GM21390 (cell line): ENCODE data around the gene ZPLD1.

ENCODE experiments used
- ATAC-seq: cut with Tn5 transposase; IDR thresholded peaks from one replicate; pipeline ENCODE4 v1.9.1; 2021; ENCODE audit not compliant: unreplicated experiment

ZPLD1 gene

DNA sequence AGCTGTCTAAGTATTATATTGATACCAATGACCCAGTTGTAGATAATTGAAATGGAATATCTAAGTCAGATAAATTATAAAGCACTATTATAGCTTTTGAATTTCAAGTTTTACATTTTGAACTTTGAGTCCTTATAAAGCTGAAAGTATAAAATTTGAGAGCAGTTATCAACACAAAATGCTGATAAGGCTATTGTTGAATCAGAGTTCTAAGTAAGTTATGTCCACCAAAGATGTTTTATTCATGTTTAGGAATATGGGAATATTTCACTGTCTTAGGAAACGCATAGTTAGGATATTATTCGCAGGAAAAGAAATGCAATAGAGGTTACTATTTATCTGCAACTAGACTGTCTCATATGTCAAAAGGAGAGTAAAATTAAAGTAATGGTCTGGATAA, 29.4 kb downstream of the ZPLD1 start:
- ATAC-seq, result no peak

DNA sequence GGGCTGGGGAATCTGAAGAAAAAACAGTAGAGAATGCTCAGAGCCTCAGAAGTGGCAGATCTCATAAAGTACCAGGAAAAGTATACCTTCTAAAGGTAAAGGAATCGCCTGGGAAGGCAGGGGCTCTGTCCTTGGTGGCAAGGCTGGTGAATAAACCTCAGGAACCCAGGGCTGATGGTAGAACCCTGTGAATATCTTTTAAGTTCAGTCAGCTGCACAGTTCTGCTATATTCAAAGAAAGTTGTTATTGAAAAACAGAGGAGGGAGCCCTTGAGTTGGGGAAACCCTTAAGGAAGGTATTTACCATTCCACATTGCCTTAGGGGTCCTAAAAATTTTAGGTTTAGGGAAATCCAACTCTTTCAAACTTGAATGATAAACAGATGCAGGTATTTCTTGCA, 31.2 kb downstream of the ZPLD1 start:
- no peak for ATAC-seq

GRCh38 chr3:102470066-102470465, 35.3 kb downstream of the ZPLD1 start:
- no peak for ATAC-seq

GRCh38 chr3:102471001-102471400, 36.2 kb downstream of the ZPLD1 start:
- ATAC-seq, result no peak

- no peak for ATAC-seq
Observed at GRCh38 chr3:102471491-102471890, 36.7 kb downstream of the ZPLD1 start.

- ATAC-seq, result no peak
Observed at GRCh38 chr3:102473648-102474047, 38.8 kb downstream of the ZPLD1 start.

- no peak for ATAC-seq
Observed at GRCh38 chr3:102474207-102474606, 39.4 kb downstream of the ZPLD1 start.

DNA sequence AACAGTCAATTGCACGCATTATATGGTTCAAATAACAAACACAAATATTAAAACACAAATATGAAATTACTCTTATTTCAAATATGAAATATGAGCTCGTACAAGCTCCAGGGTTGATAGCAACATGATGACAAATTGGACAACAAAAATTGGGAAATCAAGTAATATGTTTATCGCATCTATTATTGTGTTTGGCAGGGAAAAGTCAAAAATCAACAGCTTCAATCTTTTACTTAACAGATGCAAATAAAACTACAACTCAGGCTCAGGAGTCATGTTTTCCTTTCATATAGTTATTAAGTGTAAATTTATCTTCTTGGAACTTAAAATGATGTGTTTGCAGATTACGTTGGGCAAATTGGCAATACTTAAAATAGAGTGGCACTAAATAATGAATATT, 41.4 kb downstream of the ZPLD1 start:
- ATAC-seq, result no peak

DNA sequence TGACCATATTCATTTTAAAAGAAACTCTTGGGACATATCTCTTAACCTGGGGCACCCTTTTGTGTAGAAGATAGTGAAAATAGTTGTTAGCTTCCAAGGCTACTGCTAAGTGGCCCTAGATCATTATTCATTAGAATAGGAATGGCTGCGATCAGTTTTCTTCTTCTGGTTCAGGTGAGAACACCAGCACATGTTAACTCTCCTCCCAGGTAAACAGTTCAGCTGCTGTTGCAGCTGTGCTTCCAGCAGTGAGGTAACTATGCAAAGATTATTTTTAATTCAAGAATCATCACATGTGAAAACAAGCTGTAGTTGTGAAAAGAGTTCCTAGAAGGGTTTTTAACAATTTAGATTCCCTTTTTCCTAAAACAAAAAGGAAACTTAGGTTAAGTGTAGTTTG, 43.3 kb downstream of the ZPLD1 start:
- ATAC-seq, result no peak

DNA sequence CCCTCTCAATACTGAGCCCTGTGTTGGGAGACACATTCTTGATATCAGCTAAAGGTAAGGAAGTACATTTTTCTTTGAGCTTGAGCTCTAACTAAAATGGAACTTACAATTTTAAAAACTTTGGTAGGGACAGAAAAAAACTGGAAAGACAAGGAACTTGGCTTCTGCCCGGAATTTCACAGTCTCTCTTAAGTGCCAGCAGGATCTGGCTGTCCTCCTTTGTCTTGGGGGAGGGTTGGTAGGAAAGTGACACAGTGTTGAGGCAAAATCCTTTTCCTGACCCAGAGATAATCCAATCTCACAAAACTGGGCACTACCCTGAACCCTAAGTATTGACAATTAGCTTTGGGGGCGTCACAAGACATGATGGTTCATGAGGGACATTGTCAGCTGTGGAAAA, 45.3 kb downstream of the ZPLD1 start:
- ATAC-seq, result no peak

DNA sequence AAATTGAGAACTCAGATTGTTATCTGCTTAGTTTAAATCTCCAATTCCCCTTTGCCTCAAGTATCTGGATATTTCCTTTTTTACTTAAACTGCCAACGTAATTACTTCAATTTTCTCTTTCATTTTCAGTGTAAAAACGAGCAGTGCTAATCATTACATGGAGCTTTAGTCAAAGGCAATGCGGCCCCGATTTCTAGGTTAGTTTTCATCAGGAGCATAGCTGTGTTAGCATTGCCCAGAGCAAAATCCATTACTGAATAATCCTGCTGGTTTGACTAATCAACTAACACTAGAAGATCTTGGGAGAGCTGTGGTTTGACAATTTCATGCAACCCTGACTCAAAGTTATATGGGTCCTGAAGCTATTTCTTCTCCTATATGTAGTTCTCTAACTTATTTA, 46.2 kb downstream of the ZPLD1 start:
- no peak for ATAC-seq

DNA sequence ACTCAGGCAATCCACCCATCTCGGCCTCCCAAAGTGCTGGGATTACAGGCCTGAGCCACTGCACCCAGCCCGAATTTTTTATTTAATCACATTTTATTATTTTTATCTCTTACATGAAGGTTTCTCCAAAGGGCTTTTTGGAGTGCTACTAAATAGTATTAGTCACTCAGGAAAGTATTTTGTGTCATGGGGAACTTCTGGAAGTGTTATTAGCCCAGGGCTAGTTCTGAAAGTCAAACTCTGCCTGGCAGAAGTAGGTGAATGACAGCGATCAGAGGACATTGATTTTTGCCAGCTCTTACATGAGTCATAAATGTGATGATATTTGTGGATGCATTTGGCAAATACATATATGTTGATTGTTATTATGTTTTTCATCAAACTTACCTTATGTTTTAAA, 48.7 kb downstream of the ZPLD1 start:
- ATAC-seq, result no peak

GRCh38 chr3:102484363-102484762, 49.5 kb downstream of the ZPLD1 start:
- ATAC-seq, result no peak

DNA sequence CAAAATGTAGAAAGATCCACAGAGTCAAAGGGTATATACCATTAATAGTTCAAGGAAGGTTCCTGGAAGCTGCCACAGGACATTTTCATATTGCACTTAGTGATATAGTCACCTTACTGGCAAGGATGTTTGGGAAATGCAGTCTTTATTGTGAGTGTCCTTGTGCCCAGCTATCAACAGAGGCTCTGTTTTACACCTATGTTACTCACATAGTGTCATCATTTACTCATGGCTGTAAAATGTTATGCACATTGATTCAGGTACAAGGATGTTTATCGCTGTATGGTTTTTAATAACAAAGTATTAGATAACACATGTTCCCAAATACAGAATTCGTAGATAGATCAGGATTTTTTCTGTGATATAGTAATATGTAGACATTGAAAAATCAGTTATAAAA, 50.9 kb downstream of the ZPLD1 start:
- no peak for ATAC-seq

- ATAC-seq, result no peak
Observed at GRCh38 chr3:102488331-102488730, 53.5 kb downstream of the ZPLD1 start.

GRCh38 chr3:102492300-102492699, 57.5 kb downstream of the ZPLD1 start:
- no peak for ATAC-seq

- ATAC-seq, result no peak
Observed at GRCh38 chr3:102497571-102497970, 62.8 kb downstream of the ZPLD1 start.

DNA sequence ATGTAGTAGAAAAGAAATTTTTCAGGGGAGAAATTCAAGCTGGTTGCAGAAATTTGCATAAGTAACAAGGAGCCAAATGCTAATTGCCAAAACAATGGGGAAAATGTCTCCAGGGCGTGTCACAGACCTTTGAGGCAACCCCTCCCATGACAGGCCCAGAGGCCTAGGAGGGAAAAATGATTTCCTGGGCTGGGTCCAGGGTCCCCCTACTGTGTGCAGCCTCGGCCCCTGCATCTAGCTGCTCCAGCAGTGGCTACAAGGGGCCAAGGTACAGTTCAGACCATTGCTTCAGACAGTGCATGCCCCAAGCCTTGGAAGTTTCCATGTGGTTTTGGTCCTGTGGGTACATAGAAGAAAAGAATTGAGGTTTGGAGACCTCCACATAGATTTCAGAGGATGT, 70.7 kb downstream of the ZPLD1 start:
- no peak for ATAC-seq

- ATAC-seq, result no peak
Observed at GRCh38 chr3:102510663-102511062, 75.8 kb downstream of the ZPLD1 start.

- ATAC-seq, result no peak
Observed at GRCh38 chr3:102511168-102511567, 76.4 kb downstream of the ZPLD1 start.

DNA sequence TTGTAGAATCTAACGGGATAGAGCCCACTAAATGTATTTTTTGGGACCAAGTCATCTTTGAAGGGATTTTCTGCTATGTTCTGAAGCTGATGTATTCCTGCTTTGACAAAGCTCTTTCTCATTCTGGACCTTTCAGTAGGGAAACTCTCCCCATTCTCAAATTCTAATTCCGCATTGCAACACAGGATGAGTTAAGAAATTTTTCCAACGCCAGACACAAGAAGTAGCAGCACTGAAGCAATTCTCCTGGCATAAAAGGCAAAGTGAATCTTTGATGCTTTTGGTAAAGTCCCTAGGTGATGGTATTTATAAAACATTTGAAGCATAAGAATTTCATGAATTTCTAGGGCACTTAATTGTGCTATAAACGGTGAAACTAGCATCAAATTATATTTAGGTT, 76.8 kb downstream of the ZPLD1 start:
- ATAC-seq, result no peak

DNA sequence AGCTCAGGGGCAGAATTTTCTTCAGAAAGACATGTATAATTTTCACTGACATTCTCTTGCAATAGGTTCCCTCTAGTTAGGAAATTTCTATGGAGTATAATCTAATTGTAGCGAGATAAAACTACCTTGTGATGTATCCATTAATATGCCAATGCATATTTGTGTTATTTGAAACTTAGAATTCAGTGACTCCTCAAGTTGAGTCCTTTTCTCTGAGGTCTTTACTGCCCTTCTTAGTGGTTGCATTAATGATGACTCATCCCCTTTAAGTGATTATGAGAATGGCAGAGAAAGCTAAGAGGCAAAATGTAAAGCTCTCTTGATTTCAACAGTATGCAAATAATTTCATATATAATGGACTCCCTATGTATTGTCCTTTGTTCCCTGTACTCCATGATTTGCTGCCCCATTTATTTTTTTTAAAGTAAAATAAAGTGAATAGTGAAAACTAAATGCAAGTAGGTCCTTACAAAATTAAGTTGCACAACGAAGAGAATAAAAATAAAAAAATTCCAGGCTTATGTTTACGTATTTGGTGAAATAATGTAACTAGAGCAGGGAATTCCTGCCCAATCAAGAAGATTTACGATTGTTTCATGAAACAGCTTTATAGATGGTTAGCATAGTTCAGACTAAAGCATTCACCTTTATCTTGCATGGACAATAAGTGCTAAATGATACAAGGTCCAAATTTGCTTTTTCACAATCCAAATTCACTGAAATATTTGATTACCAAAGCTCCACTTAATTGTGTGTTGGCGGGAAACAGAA, 78.1 kb downstream of the ZPLD1 start:
- ATAC-seq, result no peak

DNA sequence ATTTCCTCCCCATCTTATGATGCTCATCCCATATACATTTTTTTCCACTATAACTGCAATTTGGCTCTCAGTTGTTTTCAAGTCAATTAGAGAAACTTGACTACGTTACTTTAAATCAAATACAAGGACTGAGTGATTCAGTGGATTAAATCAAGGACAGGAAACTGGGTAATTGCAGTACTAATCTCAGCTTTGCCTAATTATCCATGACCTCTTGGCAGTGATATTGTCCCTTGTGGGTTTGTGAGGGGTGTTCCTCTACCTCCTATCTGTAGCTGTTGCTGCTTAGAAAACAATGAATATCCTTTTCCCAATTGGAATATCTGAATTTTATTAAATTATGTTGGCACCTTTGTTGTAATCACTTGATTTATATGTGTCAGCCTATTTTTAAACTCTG, 79.4 kb downstream of the ZPLD1 start:
- no peak for ATAC-seq
